Neural cell (in vitro differentiated cells): ENCODE measurements around the gene CEBPZ.

ENCODE experiments used
- CTCF ChIP-seq: fragments of 450-650 bp; IDR thresholded peaks from 2 replicates; pipeline ENCODE4 v1.5.1; 2014; ENCODE audit warnings: antibody characterized with exemption, mild to moderate bottlenecking, moderate library complexity; ENCODE audit not compliant: poor library complexity, severe bottlenecking
- EP300 ChIP-seq: fragments of 450-650 bp; conservative IDR thresholded peaks from 2 replicates; pipeline ENCODE4 v1.6.1; 2014; ENCODE audit warnings: antibody characterized with exemption, mild to moderate bottlenecking, moderate library complexity; ENCODE audit not compliant: poor library complexity, severe bottlenecking
- RAD21 ChIP-seq: fragments of 450-650 bp; conservative IDR thresholded peaks from 2 replicates; pipeline ENCODE4 v1.6.1; 2014; ENCODE audit warnings: antibody characterized with exemption, mild to moderate bottlenecking, moderate library complexity
- REST ChIP-seq: IDR thresholded peaks from 2 replicates; pipeline ENCODE4 v1.6.1; 2012; ENCODE audit warnings: borderline replicate concordance
- TAF1 ChIP-seq: IDR thresholded peaks from 2 replicates; pipeline ENCODE4 v1.6.1; 2012; ENCODE audit warnings: low read depth

- no peak for TF ChIP-seq CTCF
- no peak for TF ChIP-seq REST
- no peak for TF ChIP-seq EP300
- TF ChIP-seq RAD21 = no peak
- no peak for TF ChIP-seq TAF1
Observed at GRCh38 chr2:37180640-37181039, 50.8 kb downstream of the CEBPZ start.
